Measurements from ENCODE around the gene ACOXL. TPM values are rescaled to one million over a fixed set of nuclear protein-coding genes. Genes with fewer than 3 reads are reported as not detected.

The ACOXL gene
- total RNA-seq, 6 experiments from 2014 or later = not detected

DNA sequence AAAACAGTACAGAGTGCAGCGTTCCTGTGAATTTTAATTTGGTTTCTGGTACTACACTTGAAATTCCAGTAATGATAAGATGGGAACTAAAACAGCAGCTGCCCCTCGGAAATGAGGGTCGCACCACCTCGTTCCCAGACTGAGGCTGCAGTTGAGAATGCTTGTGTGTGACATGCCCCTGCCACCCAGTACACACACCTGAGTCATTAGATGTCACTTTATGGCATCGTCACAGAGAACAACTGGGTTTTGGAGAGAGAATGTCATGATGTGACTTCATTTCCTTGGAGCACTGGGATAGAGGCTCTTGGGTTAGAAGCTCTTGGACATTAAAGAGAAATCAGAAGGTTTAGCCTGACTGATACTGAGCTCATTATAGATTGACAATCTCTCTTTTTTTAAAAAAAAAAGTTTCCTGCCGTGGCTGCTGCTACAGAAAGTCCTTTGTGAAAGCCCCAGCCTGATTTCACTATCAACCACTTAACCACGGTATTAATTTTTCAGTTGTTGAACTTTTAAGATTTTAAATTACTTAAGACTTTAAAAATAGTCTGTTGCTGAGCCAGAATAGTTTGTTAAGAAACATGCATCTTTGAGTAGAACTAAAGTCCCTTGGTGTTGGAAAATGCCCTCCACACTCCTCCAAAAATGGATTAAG is 412.9 kb downstream of the ACOXL start:
- no peak overlapping the region for H3K27ac ChIP-seq
- whole genome bisulfite sequencing (ENCODE audit: insufficient coverage, low coverage, low lambda C conversion rate, missing lambda C conversion rate) = 77% methylated on average over 7 of the region's 7 CpGs
- intact Hi-C loops (cut with DNase I) = no loop called here
- no peak for TF ChIP-seq CTCF (IDR thresholded peaks at IDR 0.05)
- no peak for TF ChIP-seq POLR2A (IDR thresholded peaks at IDR 0.05)
- H3K4me3 ChIP-seq = no peak overlapping the region
- DNase-seq = no peak
- no peaks in the 10 kb centered on the region for H3K9me3 ChIP-seq
- H3K36me3 ChIP-seq = peaks cover 0 to 6% (median under 1%) of the 10 kb centered on the region in 4 donors
- ATAC-seq = no peak
- H3K4me1 ChIP-seq = peaks cover 0 to under 1% (median 0%) of the 10 kb centered on the region in 4 donors
- H3K27me3 ChIP-seq = no peaks in the 10 kb centered on the region

DNA sequence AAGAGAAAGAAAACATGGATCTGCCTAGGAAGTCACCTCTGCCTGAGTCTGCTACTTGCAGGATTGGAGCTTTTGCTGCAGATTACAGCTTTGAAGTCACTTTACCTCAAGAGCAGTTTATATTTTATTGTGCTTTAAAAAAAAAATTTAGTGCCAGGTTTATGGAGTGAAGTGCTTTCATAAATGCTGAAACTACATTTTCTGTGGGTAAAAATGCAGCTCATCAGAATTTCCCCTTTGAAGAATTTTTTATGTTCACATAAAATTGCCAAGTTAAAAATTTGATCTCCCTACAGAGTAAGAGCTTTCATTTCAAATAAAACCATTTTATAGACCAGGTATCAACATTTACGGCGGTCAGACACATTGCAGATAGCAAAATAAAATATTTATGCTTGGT is 413.6 kb downstream of the ACOXL start:
- H3K9me3 ChIP-seq = no peaks in the 10 kb centered on the region
- no peak overlapping the region for H3K4me3 ChIP-seq
- intact Hi-C loops (cut with DNase I) = no loop called here
- no peak for DNase-seq
- no peaks in the 10 kb centered on the region for H3K4me1 ChIP-seq
- H3K27ac ChIP-seq = no peak overlapping the region
- TF ChIP-seq POLR2A (IDR thresholded peaks at IDR 0.05) (no peak), CTCF (IDR thresholded peaks at IDR 0.05) (no peak)
- no peaks in the 10 kb centered on the region for H3K27me3 ChIP-seq
- peaks cover 0 to 3% (median under 1%) of the 10 kb centered on the region in 4 donors for H3K36me3 ChIP-seq
- WGBS (ENCODE audit: insufficient coverage, low coverage, low lambda C conversion rate, missing lambda C conversion rate) = 96% methylated on average over 2 of the region's 2 CpGs
- ATAC-seq = no peak

DNA sequence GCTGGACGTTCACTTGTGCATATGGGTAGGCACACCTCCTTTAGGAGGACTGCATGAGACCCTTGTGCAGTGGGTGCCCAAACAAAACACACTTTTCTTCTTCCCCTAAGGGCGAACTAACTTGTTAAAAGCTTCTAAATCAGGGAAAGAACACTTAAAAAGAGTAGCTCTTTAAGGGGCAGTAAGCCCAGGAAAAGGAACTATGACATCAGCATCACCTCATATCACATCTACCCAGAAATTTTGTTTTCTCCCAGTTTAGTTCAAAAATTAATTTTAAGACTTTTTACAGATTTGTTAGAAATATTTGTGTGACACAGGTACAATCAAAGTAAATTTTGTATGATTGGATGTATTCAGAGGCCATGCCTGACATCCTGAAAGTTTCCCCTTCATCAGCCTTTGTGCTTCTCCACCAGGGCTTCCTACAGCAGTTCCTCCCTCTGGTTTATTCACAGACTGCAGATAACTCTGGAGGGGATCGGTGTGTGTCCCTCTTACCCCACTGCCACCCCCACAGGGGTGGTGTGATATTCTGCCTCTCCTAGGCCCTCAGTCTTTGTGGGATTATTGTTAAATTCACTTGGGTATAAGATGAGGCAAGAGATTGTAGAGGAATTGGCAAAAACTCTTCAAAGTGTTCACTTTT is 416.0 kb downstream of the ACOXL start:
- Histone ChIP-seq H3K4me1 (no peaks in the 10 kb centered on the region), H3K27ac (no peak overlapping the region), H3K9me3 (no peaks in the 10 kb centered on the region), H3K27me3 (no peaks in the 10 kb centered on the region), H3K4me3 (no peak overlapping the region), H3K36me3 (peaks cover 0 to 3% (median under 1%) of the 10 kb centered on the region in 4 donors)
- DNase-seq (no peak), ATAC-seq (no peak)
- WGBS (ENCODE audit: insufficient coverage, low coverage, low lambda C conversion rate, missing lambda C conversion rate) = 72% methylated on average over 2 of the region's 3 CpGs
- intact Hi-C loops (cut with DNase I) = no loop called here
- no peak for TF ChIP-seq POLR2A (IDR thresholded peaks at IDR 0.05)
- TF ChIP-seq CTCF (IDR thresholded peaks at IDR 0.05) = no peak

DNA sequence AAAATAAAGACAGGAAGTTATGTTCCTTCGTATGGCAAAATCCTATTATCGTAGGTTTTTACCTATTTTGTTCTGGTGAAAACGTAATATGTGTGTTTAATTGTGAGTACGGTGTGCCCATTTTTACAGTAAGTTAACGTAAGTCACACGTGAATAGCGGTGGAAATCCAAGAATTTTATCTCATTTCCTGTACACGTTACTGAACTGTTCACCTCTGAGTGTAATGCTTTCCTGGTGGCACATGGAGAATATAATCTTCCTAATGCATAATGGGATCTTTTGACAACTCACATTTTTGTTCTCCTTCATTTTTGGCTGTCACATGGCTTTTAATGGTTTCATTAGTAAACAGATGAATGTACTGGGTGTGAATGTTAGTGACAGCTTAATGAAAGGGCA is 416.6 kb downstream of the ACOXL start:
- WGBS (ENCODE audit: insufficient coverage, low coverage, low lambda C conversion rate, missing lambda C conversion rate) = 62% methylated on average over 8 of the region's 8 CpGs
- Histone ChIP-seq H3K9me3 (no peaks in the 10 kb centered on the region), H3K27ac (no peak overlapping the region), H3K4me1 (no peaks in the 10 kb centered on the region), H3K4me3 (no peak overlapping the region), H3K27me3 (no peaks in the 10 kb centered on the region), H3K36me3 (peaks cover 0 to 3% (median under 1%) of the 10 kb centered on the region in 4 donors)
- ATAC-seq (peak in 2 of 4 donors; percentile 57 to 63), DNase-seq (no peak)
- intact Hi-C loops (cut with DNase I) = no loop called here
- no peak for TF ChIP-seq CTCF (IDR thresholded peaks at IDR 0.05)

All from right lobe of liver (tissue), 6 donors.